ACC112 (cell line): ENCODE results near the gene NRG3.

Experiments used
- H2AFZ ChIP-seq: fragments of 200-600 bp; sonication (generic); one replicate; pipeline ENCODE4 v1.6.0; 2017; ENCODE audit warnings: antibody characterized with exemption, low read length; ENCODE audit not compliant: unreplicated experiment
- H3K27ac ChIP-seq: fragments of 200-600 bp; sonication (generic); 2 replicates; pipeline ENCODE4 v1.5.1; 2014; ENCODE audit warnings: low read depth, mild to moderate bottlenecking, antibody characterized with exemption, low read length, moderate library complexity
- H3K27me3 ChIP-seq: fragments of 200-600 bp; sonication (generic); 2 replicates; pipeline ENCODE4 v1.6.1; 2014; ENCODE audit warnings: mild to moderate bottlenecking, antibody characterized with exemption, low read length, moderate library complexity, mixed read lengths; ENCODE audit not compliant: insufficient read depth
- H3K36me3 ChIP-seq: fragments of 200-600 bp; sonication (generic); 2 replicates; pipeline ENCODE4 v1.6.1; 2016; ENCODE audit warnings: mild to moderate bottlenecking, antibody characterized with exemption, low read length, moderate library complexity, mixed read lengths; ENCODE audit not compliant: insufficient read depth
- H3K4me1 ChIP-seq: fragments of 200-600 bp; sonication (generic); one replicate; pipeline ENCODE4 v1.6.1; 2016; ENCODE audit warnings: low read length, mixed read lengths; ENCODE audit not compliant: insufficient read depth, unreplicated experiment, control insufficient read depth
- H3K4me3 ChIP-seq: fragments of 200-600 bp; sonication (generic); 2 replicates; pipeline ENCODE4 v1.5.1; 2014; ENCODE audit warnings: mild to moderate bottlenecking, low read depth, low read length
- H3K79me2 ChIP-seq: fragments of 200-600 bp; sonication (generic); one replicate; pipeline ENCODE4 v1.6.0; 2016; ENCODE audit warnings: low read length; ENCODE audit not compliant: control insufficient read depth, unreplicated experiment, insufficient read depth

The NRG3 gene

GRCh38 chr10:82544377-82544776 lies 669.4 kb downstream of the NRG3 start:
- H3K36me3 ChIP-seq, result no peaks in the 10 kb centered on the region
- no peak overlapping the region for H3K4me3 ChIP-seq
- H3K27me3 ChIP-seq, result no peaks in the 10 kb centered on the region
- no peaks in the 10 kb centered on the region for H3K79me2 ChIP-seq
- H3K27ac ChIP-seq, result no peak overlapping the region
- H2AFZ ChIP-seq, result no peak overlapping the region
- H3K4me1 ChIP-seq, result no peaks in the 10 kb centered on the region

- Histone ChIP-seq H3K4me1 (no peaks in the 10 kb centered on the region), H3K79me2 (no peaks in the 10 kb centered on the region), H2AFZ (no peak overlapping the region), H3K27ac (no peak overlapping the region), H3K36me3 (no peaks in the 10 kb centered on the region), H3K4me3 (no peak overlapping the region), H3K27me3 (no peaks in the 10 kb centered on the region)
Observed at GRCh38 chr10:82551506-82551905, 676.5 kb downstream of the NRG3 start.

GRCh38 chr10:82552267-82552666 lies 677.3 kb downstream of the NRG3 start:
- Histone ChIP-seq H3K27ac (no peak overlapping the region), H3K79me2 (no peaks in the 10 kb centered on the region), H3K36me3 (no peaks in the 10 kb centered on the region), H3K4me1 (no peaks in the 10 kb centered on the region), H3K4me3 (no peak overlapping the region), H2AFZ (no peak overlapping the region), H3K27me3 (no peaks in the 10 kb centered on the region)

- Histone ChIP-seq H3K79me2 (no peaks in the 10 kb centered on the region), H3K27ac (no peak overlapping the region), H3K36me3 (no peaks in the 10 kb centered on the region), H3K4me1 (no peaks in the 10 kb centered on the region), H2AFZ (no peak overlapping the region), H3K4me3 (no peak overlapping the region), H3K27me3 (no peaks in the 10 kb centered on the region)
Observed at GRCh38 chr10:82554381-82554780, 679.4 kb downstream of the NRG3 start.

- Histone ChIP-seq H3K27ac (no peak overlapping the region), H3K27me3 (no peaks in the 10 kb centered on the region), H2AFZ (no peak overlapping the region), H3K36me3 (no peaks in the 10 kb centered on the region), H3K4me3 (no peak overlapping the region), H3K4me1 (no peaks in the 10 kb centered on the region), H3K79me2 (no peaks in the 10 kb centered on the region)
Observed at GRCh38 chr10:82558014-82558607, 683.1 kb downstream of the NRG3 start.

GRCh38 chr10:82564353-82565196 lies 689.6 kb downstream of the NRG3 start:
- no peaks in the 10 kb centered on the region for H3K27me3 ChIP-seq
- no peaks in the 10 kb centered on the region for H3K4me1 ChIP-seq
- no peak overlapping the region for H3K27ac ChIP-seq
- H3K79me2 ChIP-seq, result no peaks in the 10 kb centered on the region
- H3K4me3 ChIP-seq, result no peak overlapping the region
- no peak overlapping the region for H2AFZ ChIP-seq
- no peaks in the 10 kb centered on the region for H3K36me3 ChIP-seq

- no peak overlapping the region for H3K4me3 ChIP-seq
- no peaks in the 10 kb centered on the region for H3K27me3 ChIP-seq
- no peaks in the 10 kb centered on the region for H3K79me2 ChIP-seq
- H3K36me3 ChIP-seq, result no peaks in the 10 kb centered on the region
- H2AFZ ChIP-seq, result no peak overlapping the region
- no peak overlapping the region for H3K27ac ChIP-seq
- H3K4me1 ChIP-seq, result no peaks in the 10 kb centered on the region
Observed at GRCh38 chr10:82565197-82565575, 690.2 kb downstream of the NRG3 start.

GRCh38 chr10:82572744-82573143 lies 697.8 kb downstream of the NRG3 start:
- Histone ChIP-seq H3K4me1 (no peaks in the 10 kb centered on the region), H3K4me3 (no peak overlapping the region), H3K27me3 (no peaks in the 10 kb centered on the region), H2AFZ (no peak overlapping the region), H3K79me2 (no peaks in the 10 kb centered on the region), H3K36me3 (no peaks in the 10 kb centered on the region), H3K27ac (no peak overlapping the region)

- H3K4me3 ChIP-seq, result no peak overlapping the region
- no peaks in the 10 kb centered on the region for H3K27me3 ChIP-seq
- no peaks in the 10 kb centered on the region for H3K36me3 ChIP-seq
- no peaks in the 10 kb centered on the region for H3K79me2 ChIP-seq
- no peaks in the 10 kb centered on the region for H3K4me1 ChIP-seq
- no peak overlapping the region for H2AFZ ChIP-seq
- H3K27ac ChIP-seq, result no peak overlapping the region
Observed at GRCh38 chr10:82574081-82574480, 699.1 kb downstream of the NRG3 start.

GRCh38 chr10:82575318-82575717 lies 700.3 kb downstream of the NRG3 start:
- Histone ChIP-seq H3K27ac (no peak overlapping the region), H3K79me2 (no peaks in the 10 kb centered on the region), H3K27me3 (no peaks in the 10 kb centered on the region), H3K4me3 (no peak overlapping the region), H3K36me3 (no peaks in the 10 kb centered on the region), H3K4me1 (no peaks in the 10 kb centered on the region), H2AFZ (no peak overlapping the region)

- Histone ChIP-seq H3K79me2 (no peaks in the 10 kb centered on the region), H2AFZ (no peak overlapping the region), H3K4me1 (no peaks in the 10 kb centered on the region), H3K4me3 (no peak overlapping the region), H3K27ac (no peak overlapping the region), H3K27me3 (no peaks in the 10 kb centered on the region), H3K36me3 (no peaks in the 10 kb centered on the region)
Observed at GRCh38 chr10:82576093-82576492, 701.1 kb downstream of the NRG3 start.
